ENCODE data around the gene ACTL8.

Gene ACTL8

GRCh38 chr1:17746920-17747319, 8.2 kb upstream of the ACTL8 start:
- no peaks in the 10 kb centered on the region for H3K4me1 ChIP-seq (ENCODE audit: low read length)
- H3K27me3 ChIP-seq (ENCODE audit: low read depth, low read length) = peaks cover 15% of the 10 kb centered on the region
- H3K9ac ChIP-seq (ENCODE audit: low read length) = no peak overlapping the region
- H3K79me2 ChIP-seq (ENCODE audit: low read length) = no peaks in the 10 kb centered on the region
- no peaks in the 10 kb centered on the region for H3K9me3 ChIP-seq (ENCODE audit: insufficient read depth, low read length)
- no peak overlapping the region for H3K27ac ChIP-seq (ENCODE audit: low read length)
- no peaks in the 10 kb centered on the region for H3K36me3 ChIP-seq (replicated peaks; ENCODE audit: low read depth, low read length)
- no peak overlapping the region for H3K4me2 ChIP-seq (ENCODE audit: low read length)
- H4K20me1 ChIP-seq (ENCODE audit: insufficient read depth, low read length) = no peaks in the 10 kb centered on the region
- no peak for TF ChIP-seq EZH2phosphoT487 (IDR thresholded peaks at IDR 0.05; ENCODE audit: low read depth)
- TF ChIP-seq, protein P1, sequence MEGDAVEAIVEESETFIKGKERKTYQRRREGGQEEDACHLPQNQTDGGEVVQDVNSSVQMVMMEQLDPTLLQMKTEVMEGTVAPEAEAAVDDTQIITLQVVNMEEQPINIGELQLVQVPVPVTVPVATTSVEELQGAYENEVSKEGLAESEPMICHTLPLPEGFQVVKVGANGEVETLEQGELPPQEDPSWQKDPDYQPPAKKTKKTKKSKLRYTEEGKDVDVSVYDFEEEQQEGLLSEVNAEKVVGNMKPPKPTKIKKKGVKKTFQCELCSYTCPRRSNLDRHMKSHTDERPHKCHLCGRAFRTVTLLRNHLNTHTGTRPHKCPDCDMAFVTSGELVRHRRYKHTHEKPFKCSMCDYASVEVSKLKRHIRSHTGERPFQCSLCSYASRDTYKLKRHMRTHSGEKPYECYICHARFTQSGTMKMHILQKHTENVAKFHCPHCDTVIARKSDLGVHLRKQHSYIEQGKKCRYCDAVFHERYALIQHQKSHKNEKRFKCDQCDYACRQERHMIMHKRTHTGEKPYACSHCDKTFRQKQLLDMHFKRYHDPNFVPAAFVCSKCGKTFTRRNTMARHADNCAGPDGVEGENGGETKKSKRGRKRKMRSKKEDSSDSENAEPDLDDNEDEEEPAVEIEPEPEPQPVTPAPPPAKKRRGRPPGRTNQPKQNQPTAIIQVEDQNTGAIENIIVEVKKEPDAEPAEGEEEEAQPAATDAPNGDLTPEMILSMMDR (IDR thresholded peaks at IDR 0.05; ENCODE audit: low read depth, low read length) = no peak
- H2AFZ ChIP-seq (ENCODE audit: low read depth, low read length) = no peak overlapping the region
- H3K4me3 ChIP-seq (ENCODE audit: low read length) = no peak overlapping the region

- H3K79me2 ChIP-seq (ENCODE audit: low read length) = no peaks in the 10 kb centered on the region
- no peak overlapping the region for H3K27ac ChIP-seq (ENCODE audit: low read length)
- H3K4me1 ChIP-seq (ENCODE audit: low read length) = no peaks in the 10 kb centered on the region
- H3K9me3 ChIP-seq (ENCODE audit: insufficient read depth, low read length) = peaks cover 4% of the 10 kb centered on the region; the same call in 1 of the 2 replicates
- no peak overlapping the region for H3K4me3 ChIP-seq (ENCODE audit: low read length)
- TF ChIP-seq, protein P1 (IDR thresholded peaks at IDR 0.05; ENCODE audit: low read depth, low read length) = no peak
- H3K4me2 ChIP-seq (ENCODE audit: low read length) = no peak overlapping the region
- no peaks in the 10 kb centered on the region for H3K36me3 ChIP-seq (replicated peaks; ENCODE audit: low read depth, low read length)
- H2AFZ ChIP-seq (ENCODE audit: low read depth, low read length) = no peak overlapping the region
- H3K9ac ChIP-seq (ENCODE audit: low read length) = no peak overlapping the region
- H3K27me3 ChIP-seq (ENCODE audit: low read depth, low read length) = no peaks in the 10 kb centered on the region
- no peaks in the 10 kb centered on the region for H4K20me1 ChIP-seq (ENCODE audit: insufficient read depth, low read length)
Measured at GRCh38 chr1:17750333-17750732, 4.8 kb upstream of the ACTL8 start.

- no peak overlapping the region for H3K27ac ChIP-seq (ENCODE audit: low read length)
- no peak for TF ChIP-seq EZH2phosphoT487 (IDR thresholded peaks at IDR 0.05; ENCODE audit: low read depth)
- TF ChIP-seq, protein P1 (IDR thresholded peaks at IDR 0.05; ENCODE audit: low read depth, low read length) = no peak
- H3K27me3 ChIP-seq (ENCODE audit: low read depth, low read length) = no peaks in the 10 kb centered on the region
Measured at GRCh38 chr1:17752356-17752755, 2.8 kb upstream of the ACTL8 start.

DNA sequence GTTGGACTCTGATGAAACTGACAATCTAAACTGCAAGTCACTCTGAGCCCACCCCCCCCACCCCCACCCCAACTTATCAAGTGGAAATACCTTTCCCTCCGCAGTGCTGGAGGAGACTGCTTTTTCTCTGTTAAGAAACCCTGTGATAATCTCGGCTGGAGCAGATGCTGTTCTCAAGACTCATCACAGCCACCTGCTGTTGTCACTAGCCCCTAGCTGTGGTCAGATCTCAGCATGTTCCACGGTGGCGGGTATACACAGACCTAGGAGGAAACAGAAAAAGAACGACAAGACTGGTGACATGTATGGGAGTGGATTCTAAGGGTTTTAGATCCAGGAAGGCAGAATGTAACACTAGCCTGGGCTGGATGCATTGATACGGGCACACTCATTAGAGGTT, 2.3 kb downstream of the ACTL8 start:
- no peak overlapping the region for H2AFZ ChIP-seq (ENCODE audit: low read depth, low read length)
- H3K4me2 ChIP-seq (ENCODE audit: low read length) = no peak overlapping the region
- H3K9me3 ChIP-seq (ENCODE audit: insufficient read depth, low read length) = peaks cover 4% of the 10 kb centered on the region
- no peak overlapping the region for H3K27ac ChIP-seq (ENCODE audit: low read length)
- H4K20me1 ChIP-seq (ENCODE audit: insufficient read depth, low read length) = no peaks in the 10 kb centered on the region
- H3K79me2 ChIP-seq (ENCODE audit: low read length) = no peaks in the 10 kb centered on the region
- H3K9ac ChIP-seq (ENCODE audit: low read length) = no peak overlapping the region
- H3K36me3 ChIP-seq (replicated peaks; ENCODE audit: low read depth, low read length) = no peaks in the 10 kb centered on the region
- H3K4me1 ChIP-seq (ENCODE audit: low read length) = no peaks in the 10 kb centered on the region
- no peak overlapping the region for H3K4me3 ChIP-seq (ENCODE audit: low read length)
- no peaks in the 10 kb centered on the region for H3K27me3 ChIP-seq (ENCODE audit: low read depth, low read length)
- TF ChIP-seq, protein P1 (IDR thresholded peaks at IDR 0.05; ENCODE audit: low read depth, low read length) = no peak
- TF ChIP-seq EZH2phosphoT487 (IDR thresholded peaks at IDR 0.05; ENCODE audit: low read depth) = no peak

More at GRCh38 chr1:17752356-17752755, 2.8 kb upstream of the ACTL8 start:
- Histone ChIP-seq H3K36me3 (replicated peaks; ENCODE audit: low read depth, low read length) (no peaks in the 10 kb centered on the region), H4K20me1 (ENCODE audit: insufficient read depth, low read length) (no peaks in the 10 kb centered on the region), H3K4me3 (ENCODE audit: low read length) (no peak overlapping the region), H3K79me2 (ENCODE audit: low read length) (no peaks in the 10 kb centered on the region), H3K4me1 (ENCODE audit: low read length) (no peaks in the 10 kb centered on the region), H3K9me3 (ENCODE audit: insufficient read depth, low read length) (peaks cover 4% of the 10 kb centered on the region; the same call in 1 of the 2 replicates), H2AFZ (ENCODE audit: low read depth, low read length) (no peak overlapping the region), H3K9ac (ENCODE audit: low read length) (no peak overlapping the region), H3K4me2 (ENCODE audit: low read length) (no peak overlapping the region)
